OCI-LY3 (cell line): ENCODE data around the gene SPINT2.

Experiments
- CTCF ChIP-seq: fragments of 200-600, 300-600 bp; sonication (generic); IDR thresholded peaks from 2 replicates; pipeline ENCODE4 v1.5.1; 2014; ENCODE audit warnings: antibody characterized with exemption, low read length, low read depth
- EZH2phosphoT487 ChIP-seq: fragments of 200-600 bp; shearing (Covaris generic); IDR thresholded peaks from 2 replicates; pipeline ENCODE4 v1.6.1; 2018; ENCODE audit warnings: antibody characterized with exemption, mixed run types, low read depth

- TF ChIP-seq CTCF (no peak), EZH2phosphoT487 (no peak)
Measured at GRCh38 chr19:38318660-38319059, 54.3 kb downstream of the SPINT2 start.
